Lower lobe of right lung (tissue), 2 donors: Measurements from ENCODE around the gene ELP6. TPM values are rescaled to one million over a fixed set of nuclear protein-coding genes. Genes with fewer than 3 reads are reported as not detected.
"Not testable (repeated sequence)": the region's sequence is repeated elsewhere in the genome, so short reads cannot be mapped to it uniquely, and the experiment has no call there.

Experiments used
- ATAC-seq, 2 donors: fragments of 200-7000 bp; cut with Tn5 transposase; one replicate each; pipeline ENCODE4 v1.9.1; 2020 to 2022; ENCODE audit warnings: mild to moderate bottlenecking in 2 of 2, moderate library complexity in 2 of 2
- DNase-seq: peaks from one replicate; pipeline ENCODE4 v3.0.0-alpha.2; 2020
- H3K27ac ChIP-seq: fragments of 200-600 bp; one replicate; pipeline ENCODE4 v1.8.0; 2022
- H3K27me3 ChIP-seq: fragments of 200-600 bp; one replicate; pipeline ENCODE4 v1.8.0; 2022; ENCODE audit warnings: low read depth
- H3K36me3 ChIP-seq: fragments of 200-600 bp; one replicate; pipeline ENCODE4 v1.8.0; 2022; ENCODE audit warnings: mild to moderate bottlenecking
- H3K4me1 ChIP-seq: fragments of 200-600 bp; one replicate; pipeline ENCODE4 v1.8.0; 2022
- H3K4me3 ChIP-seq: fragments of 200-600 bp; one replicate; pipeline ENCODE4 v1.8.0; 2022; ENCODE audit warnings: mild to moderate bottlenecking
- H3K9me3 ChIP-seq: fragments of 200-600 bp; one replicate; pipeline ENCODE4 v1.8.0; 2022
- CTCF ChIP-seq: fragments of 200-600 bp; IDR thresholded peaks from one replicate; pipeline ENCODE4 v1.8.0; 2022; ENCODE audit warnings: antibody characterized with exemption, mild to moderate bottlenecking
- intact Hi-C: fragments of 100-400 bp; cut with DNase I; formaldehyde crosslinking; loops from one replicate; pipeline ENCODE4 v1.11.0; 2022
- total RNA-seq: library from RNA; stranded (reverse); fragmentation: NEBNext Ultra II Directional; extraction: Animal tissue kit (Norgen Biotek cat#: 25700); gene quantifications from one replicate; pipeline ENCODE4 v1.2.1, GENCODE V29; 2021
- donor health status: DM: no; HTN: yes; CAD: no; lungs with severe emphysema.

The ELP6 gene
- total RNA-seq, 1 donor from 2014 or later = 18.8 TPM

DNA sequence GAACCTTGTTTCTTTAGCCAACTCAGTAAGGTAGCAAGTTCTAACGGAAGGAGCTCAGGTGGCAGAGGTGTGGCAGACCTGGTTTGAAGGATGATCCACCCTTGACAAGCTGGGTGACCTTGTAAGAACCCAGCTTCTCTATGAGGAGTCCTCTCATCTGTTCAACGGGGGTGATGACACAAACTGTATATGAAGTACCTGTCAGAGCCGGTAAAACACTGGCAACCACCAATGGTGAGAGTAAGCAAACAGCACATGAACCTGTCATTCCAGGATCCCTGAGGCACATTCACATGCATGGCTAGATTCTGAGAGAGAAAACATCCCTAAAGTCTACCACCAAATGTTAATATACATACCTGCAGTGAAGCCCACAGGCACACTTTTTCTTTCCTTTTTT lies 40.1 kb downstream of the ELP6 start:
- intact Hi-C loops = no loop called here
- ATAC-seq (no peak), DNase-seq (no peak)
- TF ChIP-seq CTCF = no peak
- H3K36me3 ChIP-seq = no peaks in the 10 kb centered on the region
- no peaks in the 10 kb centered on the region for H3K9me3 ChIP-seq
- H3K27ac ChIP-seq = no peak overlapping the region
- no peaks in the 10 kb centered on the region for H3K27me3 ChIP-seq
- H3K4me3 ChIP-seq = no peak overlapping the region
- peaks cover 27% of the 10 kb centered on the region for H3K4me1 ChIP-seq

GRCh38 chr3:47469616-47470015 lies 43.9 kb downstream of the ELP6 start:
- no peaks in the 10 kb centered on the region for H3K36me3 ChIP-seq
- no peaks in the 10 kb centered on the region for H3K27me3 ChIP-seq
- DNase-seq (no peak), ATAC-seq (no peak)
- intact Hi-C loops = no loop called here
- H3K4me3 ChIP-seq = no peak overlapping the region
- TF ChIP-seq CTCF = no peak
- H3K27ac ChIP-seq = no peak overlapping the region
- H3K4me1 ChIP-seq = peaks cover 30% of the 10 kb centered on the region
- no peaks in the 10 kb centered on the region for H3K9me3 ChIP-seq

DNA sequence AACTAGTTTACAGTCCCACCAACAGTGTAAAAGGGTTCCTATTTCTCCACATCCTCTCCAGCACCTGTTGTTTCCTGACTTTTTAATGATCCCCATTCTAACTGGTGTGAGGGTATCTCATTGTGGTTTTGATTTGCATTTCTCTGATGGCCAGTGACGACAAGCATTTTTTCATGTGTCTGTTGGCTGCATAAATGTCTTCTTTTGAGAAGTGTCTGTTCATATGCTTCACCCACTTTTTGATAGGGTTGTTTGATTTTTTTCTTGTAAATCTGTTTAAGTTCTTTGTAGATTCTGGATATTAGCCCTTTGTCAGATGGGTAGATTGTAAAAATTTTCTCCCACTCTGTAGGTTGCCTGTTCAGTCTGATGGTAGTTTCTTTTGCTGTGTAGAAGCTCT lies 45.2 kb downstream of the ELP6 start:
- intact Hi-C loops, H3K9me3 ChIP-seq, DNase-seq, H3K27ac ChIP-seq, ATAC-seq, H3K27me3 ChIP-seq, H3K4me3 ChIP-seq, H3K36me3 ChIP-seq: not testable (repeated sequence)
- H3K4me1 ChIP-seq = peaks cover 26% of the 10 kb centered on the region

DNA sequence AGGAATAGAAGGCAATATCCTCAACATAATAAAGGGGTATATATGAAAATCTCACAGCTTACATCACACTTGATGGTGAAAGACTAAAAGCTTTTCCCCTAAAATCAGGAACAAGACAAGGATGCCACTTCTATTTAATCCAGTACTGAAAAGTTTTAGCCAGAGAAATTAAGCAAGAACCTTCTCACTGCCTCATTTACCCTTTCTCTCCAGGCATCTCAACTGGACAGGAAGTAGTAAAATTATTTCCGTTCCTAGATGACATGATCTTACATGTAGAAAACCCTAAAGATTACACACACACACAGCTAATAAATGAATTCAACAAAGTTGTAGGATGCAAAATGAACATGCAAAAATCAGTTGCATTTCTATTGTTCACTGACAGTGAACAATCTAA lies 48.9 kb downstream of the ELP6 start:
- no peak for ATAC-seq
- TF ChIP-seq CTCF = no peak
- intact Hi-C loops = no loop called here
- Histone ChIP-seq H3K4me3 (no peak overlapping the region), H3K9me3 (no peaks in the 10 kb centered on the region), H3K4me1 (peaks cover 29% of the 10 kb centered on the region), H3K36me3 (no peaks in the 10 kb centered on the region), H3K27ac (no peak overlapping the region), H3K27me3 (no peaks in the 10 kb centered on the region)
- no peak for DNase-seq

DNA sequence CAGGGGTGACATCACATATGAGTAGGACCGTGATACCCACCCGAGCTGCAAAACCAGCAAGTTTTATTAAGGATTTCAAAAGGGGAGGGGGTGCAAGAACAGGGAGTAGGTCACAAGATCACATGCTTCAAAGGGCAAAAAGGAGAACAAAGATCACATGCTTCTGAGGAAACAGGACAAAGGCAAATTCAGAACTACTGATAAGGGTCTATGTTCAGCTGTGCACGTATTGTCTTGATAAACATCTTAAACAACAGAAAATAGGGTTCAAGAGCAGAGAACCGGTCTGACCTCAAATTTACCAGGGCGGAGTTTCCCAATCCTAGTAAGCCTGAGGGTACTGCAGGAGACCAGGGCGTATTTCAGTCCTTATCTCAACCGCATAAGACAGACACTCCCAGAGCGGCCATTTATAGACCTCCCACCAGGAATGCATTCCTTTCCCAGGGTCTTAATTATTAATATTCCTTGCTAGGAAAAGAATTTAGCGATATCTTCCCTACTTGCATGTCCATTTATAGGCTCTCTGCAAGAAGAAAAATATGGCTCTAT lies 53.9 kb downstream of the ELP6 start:
- H3K4me1 ChIP-seq = peaks cover 23% of the 10 kb centered on the region
- H3K36me3 ChIP-seq, DNase-seq, H3K9me3 ChIP-seq, H3K27me3 ChIP-seq, H3K27ac ChIP-seq, ATAC-seq, intact Hi-C loops, H3K4me3 ChIP-seq: not testable (repeated sequence)

GRCh38 chr3:47456984-47457383 lies 56.5 kb downstream of the ELP6 start:
- no peak for TF ChIP-seq CTCF
- H3K9me3 ChIP-seq = no peaks in the 10 kb centered on the region
- intact Hi-C loops = no loop called here
- no peak overlapping the region for H3K27ac ChIP-seq
- no peaks in the 10 kb centered on the region for H3K27me3 ChIP-seq
- ATAC-seq (no peak), DNase-seq (no peak)
- no peaks in the 10 kb centered on the region for H3K36me3 ChIP-seq
- peaks cover 12% of the 10 kb centered on the region for H3K4me1 ChIP-seq
- no peak overlapping the region for H3K4me3 ChIP-seq
